H1 (cell line): ENCODE data around the gene NUPR1.

ENCODE experiments used
- ASH2L ChIP-seq: fragments of 200-600, 300-600 bp; sonication (generic); IDR thresholded peaks from one replicate; pipeline ENCODE4 v1.7.1; 2017; ENCODE audit warnings: low read length
- CHD2 ChIP-seq: IDR thresholded peaks from 2 replicates; pipeline ENCODE4 v1.6.1; 2012; ENCODE audit warnings: low read length, improper control_type of control experiment
- EP300 ChIP-seq, 2 experiments: IDR thresholded peaks; 1 replicate in 1 of 2; 2 replicates in 1 of 2; pipeline ENCODE4 v1.6.1; 2011 to 2012; ENCODE audit warnings: low read depth in 2 of 2, low read length in 2 of 2, mild to moderate bottlenecking in 2 of 2, borderline replicate concordance in 1 of 2, inconsistent platforms in 1 of 2, moderate library complexity in 1 of 2
- POLR2AphosphoS5 ChIP-seq: IDR thresholded peaks from 2 replicates; pipeline ENCODE4 v1.6.1; 2011; ENCODE audit warnings: low read depth, low read length
- RAD21 ChIP-seq, 2 experiments: IDR thresholded peaks in 1 of 2; conservative IDR thresholded peaks in 1 of 2; 2 replicates each; pipeline ENCODE4 v1.6.1; 2011; ENCODE audit warnings: low read depth in 2 of 2, low read length in 2 of 2, improper control_type of control experiment in 1 of 2, inconsistent platforms in 1 of 2, mild to moderate bottlenecking in 1 of 2, moderate library complexity in 1 of 2
- SRF ChIP-seq: IDR thresholded peaks from 2 replicates; pipeline ENCODE4 v1.6.1; 2011; ENCODE audit warnings: mild to moderate bottlenecking, low read depth, low read length, moderate library complexity
- TF ChIP-seq, protein P1 (sequence below), 3 experiments: IDR thresholded peaks; 1 replicate in 2 of 3; 2 replicates in 1 of 3; pipeline versions ENCODE4 v1.5.1 to v1.6.1; 2011; ENCODE audit warnings: low read length in 3 of 3, mild to moderate bottlenecking in 3 of 3, inconsistent platforms in 2 of 3, low read depth in 1 of 3, moderate library complexity in 1 of 3; ENCODE audit not compliant: insufficient read depth in 1 of 3; ENCODE audit errors: control extremely low read depth in 1 of 3

DNA sequence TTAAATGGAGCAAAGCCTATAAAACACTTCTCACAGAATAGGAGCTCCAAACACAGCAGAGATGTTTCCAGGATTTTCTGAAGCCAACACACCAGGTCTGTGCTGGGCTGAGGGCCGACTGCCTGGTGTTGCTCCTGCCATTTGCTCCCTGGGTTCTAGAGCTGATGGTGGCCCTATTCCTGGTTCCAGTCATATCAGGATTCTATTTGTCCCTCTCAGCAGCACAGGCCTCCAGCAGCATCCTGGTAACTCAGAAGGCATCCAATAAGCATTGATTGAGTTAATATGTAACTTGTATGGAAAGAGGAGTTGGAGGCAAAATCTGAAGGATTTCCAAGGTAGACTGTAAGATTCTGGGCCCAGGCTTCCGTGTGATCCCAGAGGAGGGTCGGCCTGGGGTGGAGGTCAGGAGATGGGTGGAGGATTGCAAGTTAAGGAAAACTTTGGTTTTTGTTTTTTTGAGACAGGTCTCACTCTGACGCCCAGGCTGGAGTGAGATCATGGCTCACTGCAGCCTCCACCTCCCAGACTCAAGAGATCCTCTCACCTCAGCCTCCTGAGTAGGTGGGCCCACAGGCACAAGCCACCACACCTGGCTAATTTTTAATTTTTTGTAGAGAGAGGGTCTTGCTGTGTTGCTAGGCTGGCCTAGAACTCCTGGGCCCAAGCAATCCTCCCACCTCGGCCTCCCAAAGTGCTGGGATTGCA, 5.7 kb downstream of the NUPR1 start:
- TF ChIP-seq ASH2L (no peak), POLR2AphosphoS5 (no peak), RAD21 (IDR thresholded peaks at IDR 0.05 in 1 of 2, conservative IDR thresholded peaks at IDR 0.05 in 1 of 2; ENCODE audit: low read depth in 2 of 2, low read length in 2 of 2) (no peak), EP300 (IDR thresholded peaks at IDR 0.05; ENCODE audit: borderline replicate concordance in 1 of 2, low read depth in 2 of 2, low read length in 2 of 2) (no peak), CHD2 (no peak), SRF (no peak)
- TF ChIP-seq, protein P1, sequence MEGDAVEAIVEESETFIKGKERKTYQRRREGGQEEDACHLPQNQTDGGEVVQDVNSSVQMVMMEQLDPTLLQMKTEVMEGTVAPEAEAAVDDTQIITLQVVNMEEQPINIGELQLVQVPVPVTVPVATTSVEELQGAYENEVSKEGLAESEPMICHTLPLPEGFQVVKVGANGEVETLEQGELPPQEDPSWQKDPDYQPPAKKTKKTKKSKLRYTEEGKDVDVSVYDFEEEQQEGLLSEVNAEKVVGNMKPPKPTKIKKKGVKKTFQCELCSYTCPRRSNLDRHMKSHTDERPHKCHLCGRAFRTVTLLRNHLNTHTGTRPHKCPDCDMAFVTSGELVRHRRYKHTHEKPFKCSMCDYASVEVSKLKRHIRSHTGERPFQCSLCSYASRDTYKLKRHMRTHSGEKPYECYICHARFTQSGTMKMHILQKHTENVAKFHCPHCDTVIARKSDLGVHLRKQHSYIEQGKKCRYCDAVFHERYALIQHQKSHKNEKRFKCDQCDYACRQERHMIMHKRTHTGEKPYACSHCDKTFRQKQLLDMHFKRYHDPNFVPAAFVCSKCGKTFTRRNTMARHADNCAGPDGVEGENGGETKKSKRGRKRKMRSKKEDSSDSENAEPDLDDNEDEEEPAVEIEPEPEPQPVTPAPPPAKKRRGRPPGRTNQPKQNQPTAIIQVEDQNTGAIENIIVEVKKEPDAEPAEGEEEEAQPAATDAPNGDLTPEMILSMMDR (IDR thresholded peaks at IDR 0.05; ENCODE audit: control extremely low read depth in 1 of 3, insufficient read depth in 1 of 3, low read depth in 1 of 3, low read length in 3 of 3), result no peak
